Measurements from ENCODE around the gene DGKG.

Gene DGKG

GRCh38 chr3:186316666-186317260 lies 45.3 kb downstream of the DGKG start:
- DNase-seq: no peak

- DNase-seq: no peak
Observed at GRCh38 chr3:186315581-186316354, 46.3 kb downstream of the DGKG start.

GRCh38 chr3:186314896-186315295 lies 47.1 kb downstream of the DGKG start:
- DNase-seq: no peak

- no peak for DNase-seq
Observed at GRCh38 chr3:186311441-186311840, 50.6 kb downstream of the DGKG start.

- DNase-seq: peak in 1 of 2 experiments; percentile 69
Observed at GRCh38 chr3:186308549-186308948, 53.5 kb downstream of the DGKG start.

GRCh38 chr3:186307594-186308221 lies 54.3 kb downstream of the DGKG start:
- DNase-seq: no peak

- no peak for DNase-seq
Observed at GRCh38 chr3:186305286-186305685, 56.7 kb downstream of the DGKG start.

GRCh38 chr3:186303965-186304364 lies 58.1 kb downstream of the DGKG start:
- DNase-seq: no peak

GRCh38 chr3:186299327-186299726 lies 62.7 kb downstream of the DGKG start:
- no peak for DNase-seq

- DNase-seq: peak; percentile 96 to 99
Observed at GRCh38 chr3:186298876-186299275, 63.2 kb downstream of the DGKG start.

GRCh38 chr3:186290796-186291195 lies 71.2 kb downstream of the DGKG start:
- no peak for DNase-seq

- DNase-seq: peak; percentile 37 to 81
Observed at GRCh38 chr3:186287711-186288110, 74.3 kb downstream of the DGKG start.

GRCh38 chr3:186286114-186286513 lies 75.9 kb downstream of the DGKG start:
- no peak for DNase-seq

- no peak for DNase-seq
Observed at GRCh38 chr3:186284661-186285060, 77.4 kb downstream of the DGKG start.

- no peak for DNase-seq
Observed at GRCh38 chr3:186284349-186284652, 77.7 kb downstream of the DGKG start.

- no peak for DNase-seq
Observed at GRCh38 chr3:186283651-186284348, 78.2 kb downstream of the DGKG start.

- no peak for DNase-seq
Observed at GRCh38 chr3:186283096-186283495, 78.9 kb downstream of the DGKG start.

- no peak for DNase-seq
Observed at GRCh38 chr3:186281176-186281575, 80.9 kb downstream of the DGKG start.

GRCh38 chr3:186280737-186281136 lies 81.3 kb downstream of the DGKG start:
- DNase-seq: no peak

- DNase-seq: peak in 1 of 2 experiments; percentile 9
Observed at GRCh38 chr3:186277268-186277909, 84.6 kb downstream of the DGKG start.

- DNase-seq: no peak
Observed at GRCh38 chr3:186275436-186275835, 86.6 kb downstream of the DGKG start.

- DNase-seq: no peak
Observed at GRCh38 chr3:186273586-186273985, 88.4 kb downstream of the DGKG start.

GRCh38 chr3:186270701-186271100 lies 91.3 kb downstream of the DGKG start:
- no peak for DNase-seq

Measured in NCI-H446 (cell line).